ENCODE data around the gene B3GNT5. TPM values are rescaled to one million over a fixed set of nuclear protein-coding genes. Genes with fewer than 3 reads are reported as not detected.

The B3GNT5 gene
- total RNA-seq, 1 experiment from 2014 or later: 25.3 TPM

DNA sequence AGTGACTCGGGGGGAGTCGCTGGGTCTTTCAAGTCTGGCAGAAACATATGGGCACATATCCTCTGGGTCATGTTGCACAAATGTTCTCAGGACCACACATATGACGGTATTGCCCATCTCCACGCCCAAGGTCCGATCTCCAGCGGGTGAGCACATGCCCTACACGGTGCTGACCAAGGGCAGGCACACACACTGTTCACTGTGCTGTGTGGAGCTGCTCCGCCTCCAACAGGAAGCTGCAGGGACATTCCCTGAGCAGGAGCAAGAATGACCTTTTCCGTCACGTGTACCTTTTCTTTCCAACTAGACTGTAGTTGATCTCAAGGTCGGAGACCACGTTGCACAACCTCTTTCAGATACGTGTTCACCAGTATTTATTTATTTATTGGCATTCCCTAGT, 41.7 kb upstream of the B3GNT5 start:
- no peak for DNase-seq (ENCODE audit: low spot score)
- ChIA-PET CTCF (no interaction called here), POLR2A (ENCODE audit: low non-redundant PET) (no interaction called here)
- intact Hi-C loops (cut with micrococcal nuclease; ENCODE audit: unreplicated experiment): no loop called here
- Histone ChIP-seq H3K36me3 (ENCODE audit: insufficient read depth, low read length, poor library complexity, severe bottlenecking) (no peaks in the 10 kb centered on the region), H3K4me3 (ENCODE audit: low read depth, low read length, poor library complexity, severe bottlenecking) (no peak overlapping the region), H3K27me3 (replicated peaks; ENCODE audit: insufficient read depth, low read depth, low read length, poor library complexity) (no peaks in the 10 kb centered on the region), H3K9me3 (ENCODE audit: low read depth, low read length, poor library complexity, severe bottlenecking) (no peaks in the 10 kb centered on the region), H3K27ac (ENCODE audit: low read depth, low read length, poor library complexity, severe bottlenecking) (no peak overlapping the region), H3K4me1 (ENCODE audit: insufficient read depth, low read length, poor library complexity, severe bottlenecking) (no peaks in the 10 kb centered on the region)
- no peak for TF ChIP-seq CTCF (conservative IDR thresholded peaks at IDR 0.05; ENCODE audit: low read depth, low read length)
- no peak for TF ChIP-seq EZH2 (IDR thresholded peaks at IDR 0.05; ENCODE audit: borderline replicate concordance, low read depth, low read length, poor library complexity, severe bottlenecking)
- BruUV-seq (replicated peaks): no TSS peak

DNA sequence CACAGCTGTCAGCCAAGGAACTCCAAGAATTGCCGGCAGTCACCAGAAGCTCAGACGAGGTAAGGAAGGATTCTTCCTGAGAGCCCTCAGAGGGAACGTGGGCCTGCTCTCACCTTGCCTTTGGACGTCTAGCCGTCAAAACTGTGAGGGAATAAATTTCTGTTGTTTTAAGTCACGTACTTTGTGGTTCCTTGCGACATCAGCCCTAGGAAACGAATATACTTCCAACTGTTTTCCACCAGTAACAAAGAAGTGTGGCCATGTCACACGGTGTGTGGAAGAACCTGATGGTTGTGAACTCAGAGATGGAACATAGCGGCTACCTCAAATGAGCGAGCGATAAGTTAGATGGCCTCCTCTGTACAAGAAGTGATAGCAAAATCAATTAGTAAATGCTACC, 41.0 kb upstream of the B3GNT5 start:
- Histone ChIP-seq H3K9me3 (ENCODE audit: low read depth, low read length, poor library complexity, severe bottlenecking) (no peaks in the 10 kb centered on the region), H3K36me3 (ENCODE audit: insufficient read depth, low read length, poor library complexity, severe bottlenecking) (no peaks in the 10 kb centered on the region), H3K4me1 (ENCODE audit: insufficient read depth, low read length, poor library complexity, severe bottlenecking) (no peaks in the 10 kb centered on the region), H3K27me3 (replicated peaks; ENCODE audit: insufficient read depth, low read depth, low read length, poor library complexity) (no peaks in the 10 kb centered on the region), H3K4me3 (ENCODE audit: low read depth, low read length, poor library complexity, severe bottlenecking) (no peak overlapping the region), H3K27ac (ENCODE audit: low read depth, low read length, poor library complexity, severe bottlenecking) (no peak overlapping the region)
- intact Hi-C loops (cut with micrococcal nuclease; ENCODE audit: unreplicated experiment): no loop called here
- no peak for DNase-seq (ENCODE audit: low spot score)
- ChIA-PET CTCF (no interaction called here), POLR2A (ENCODE audit: low non-redundant PET) (no interaction called here)
- no TSS peak for BruUV-seq (replicated peaks)
- TF ChIP-seq EZH2 (IDR thresholded peaks at IDR 0.05; ENCODE audit: borderline replicate concordance, low read depth, low read length, poor library complexity, severe bottlenecking) (no peak), CTCF (conservative IDR thresholded peaks at IDR 0.05; ENCODE audit: low read depth, low read length) (no peak)

- TF ChIP-seq EZH2 (IDR thresholded peaks at IDR 0.05; ENCODE audit: borderline replicate concordance, low read depth, low read length, poor library complexity, severe bottlenecking) (no peak), CTCF (conservative IDR thresholded peaks at IDR 0.05; ENCODE audit: low read depth, low read length) (no peak)
- H3K36me3 ChIP-seq (ENCODE audit: insufficient read depth, low read length, poor library complexity, severe bottlenecking): no peaks in the 10 kb centered on the region
- intact Hi-C loops (cut with micrococcal nuclease; ENCODE audit: unreplicated experiment): no loop called here
- H3K27me3 ChIP-seq (replicated peaks; ENCODE audit: insufficient read depth, low read depth, low read length, poor library complexity): no peaks in the 10 kb centered on the region
- no TSS peak for BruUV-seq (replicated peaks)
- no peak for DNase-seq (ENCODE audit: low spot score)
- POLR2A ChIA-PET (ENCODE audit: low non-redundant PET): no interaction called here
- CTCF ChIA-PET: no interaction called here
- no peaks in the 10 kb centered on the region for H3K4me1 ChIP-seq (ENCODE audit: insufficient read depth, low read length, poor library complexity, severe bottlenecking)
- H3K4me3 ChIP-seq (ENCODE audit: low read depth, low read length, poor library complexity, severe bottlenecking): no peak overlapping the region
- no peak overlapping the region for H3K27ac ChIP-seq (ENCODE audit: low read depth, low read length, poor library complexity, severe bottlenecking)
- H3K9me3 ChIP-seq (ENCODE audit: low read depth, low read length, poor library complexity, severe bottlenecking): no peaks in the 10 kb centered on the region
Observed at GRCh38 chr3:183212565-183212964, 40.5 kb upstream of the B3GNT5 start.
